ENCODE results near the gene EEF2. TPM values are rescaled to one million over a fixed set of nuclear protein-coding genes. Genes with fewer than 3 reads are reported as not detected.

Gene EEF2
- total RNA-seq, 1 donor from 2014 or later = 2,896 TPM

DNA sequence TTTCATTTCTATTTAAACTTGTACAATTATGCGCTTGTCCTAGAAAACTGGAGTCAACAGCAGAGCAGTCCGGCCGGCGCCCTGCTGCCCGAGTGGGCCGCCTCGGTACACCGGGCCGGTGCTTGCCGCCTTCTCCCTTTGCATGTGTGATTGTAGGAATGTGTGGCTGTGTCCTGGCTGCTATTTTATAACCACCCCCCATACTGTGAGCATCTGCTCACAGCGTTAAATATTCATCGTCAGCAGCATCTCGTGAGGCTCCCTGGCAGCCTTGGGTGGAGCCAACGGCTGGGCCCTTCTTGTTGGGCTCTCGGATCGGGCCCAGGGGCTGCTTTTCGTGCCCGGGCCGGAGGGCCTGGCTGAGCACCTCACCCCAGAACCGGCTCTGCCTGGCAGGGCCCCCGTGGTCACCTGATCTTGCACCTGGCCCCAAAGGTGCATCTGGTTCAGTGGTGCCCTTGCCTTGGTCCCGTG lies 32.9 kb upstream of the EEF2 start:
- Mint-ChIP-seq H3K4me1 (ENCODE audit: unreplicated experiment) (peaks cover 4% of the 10 kb centered on the region), H3K36me3 (ENCODE audit: low read depth, unreplicated experiment) (peaks cover 8% of the 10 kb centered on the region), H3K4me3 (ENCODE audit: unreplicated experiment) (no peak overlapping the region), H3K27ac (ENCODE audit: unreplicated experiment) (no peak overlapping the region), H3K9me3 (ENCODE audit: unreplicated experiment) (no peaks in the 10 kb centered on the region), H3K27me3 (ENCODE audit: unreplicated experiment) (no peaks in the 10 kb centered on the region)
- TF ChIP-seq, protein P1, sequence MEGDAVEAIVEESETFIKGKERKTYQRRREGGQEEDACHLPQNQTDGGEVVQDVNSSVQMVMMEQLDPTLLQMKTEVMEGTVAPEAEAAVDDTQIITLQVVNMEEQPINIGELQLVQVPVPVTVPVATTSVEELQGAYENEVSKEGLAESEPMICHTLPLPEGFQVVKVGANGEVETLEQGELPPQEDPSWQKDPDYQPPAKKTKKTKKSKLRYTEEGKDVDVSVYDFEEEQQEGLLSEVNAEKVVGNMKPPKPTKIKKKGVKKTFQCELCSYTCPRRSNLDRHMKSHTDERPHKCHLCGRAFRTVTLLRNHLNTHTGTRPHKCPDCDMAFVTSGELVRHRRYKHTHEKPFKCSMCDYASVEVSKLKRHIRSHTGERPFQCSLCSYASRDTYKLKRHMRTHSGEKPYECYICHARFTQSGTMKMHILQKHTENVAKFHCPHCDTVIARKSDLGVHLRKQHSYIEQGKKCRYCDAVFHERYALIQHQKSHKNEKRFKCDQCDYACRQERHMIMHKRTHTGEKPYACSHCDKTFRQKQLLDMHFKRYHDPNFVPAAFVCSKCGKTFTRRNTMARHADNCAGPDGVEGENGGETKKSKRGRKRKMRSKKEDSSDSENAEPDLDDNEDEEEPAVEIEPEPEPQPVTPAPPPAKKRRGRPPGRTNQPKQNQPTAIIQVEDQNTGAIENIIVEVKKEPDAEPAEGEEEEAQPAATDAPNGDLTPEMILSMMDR (IDR thresholded peaks at IDR 0.05; ENCODE audit: unreplicated experiment) = no peak
- DNase-seq (ENCODE audit: low spot score) = no peak

DNA sequence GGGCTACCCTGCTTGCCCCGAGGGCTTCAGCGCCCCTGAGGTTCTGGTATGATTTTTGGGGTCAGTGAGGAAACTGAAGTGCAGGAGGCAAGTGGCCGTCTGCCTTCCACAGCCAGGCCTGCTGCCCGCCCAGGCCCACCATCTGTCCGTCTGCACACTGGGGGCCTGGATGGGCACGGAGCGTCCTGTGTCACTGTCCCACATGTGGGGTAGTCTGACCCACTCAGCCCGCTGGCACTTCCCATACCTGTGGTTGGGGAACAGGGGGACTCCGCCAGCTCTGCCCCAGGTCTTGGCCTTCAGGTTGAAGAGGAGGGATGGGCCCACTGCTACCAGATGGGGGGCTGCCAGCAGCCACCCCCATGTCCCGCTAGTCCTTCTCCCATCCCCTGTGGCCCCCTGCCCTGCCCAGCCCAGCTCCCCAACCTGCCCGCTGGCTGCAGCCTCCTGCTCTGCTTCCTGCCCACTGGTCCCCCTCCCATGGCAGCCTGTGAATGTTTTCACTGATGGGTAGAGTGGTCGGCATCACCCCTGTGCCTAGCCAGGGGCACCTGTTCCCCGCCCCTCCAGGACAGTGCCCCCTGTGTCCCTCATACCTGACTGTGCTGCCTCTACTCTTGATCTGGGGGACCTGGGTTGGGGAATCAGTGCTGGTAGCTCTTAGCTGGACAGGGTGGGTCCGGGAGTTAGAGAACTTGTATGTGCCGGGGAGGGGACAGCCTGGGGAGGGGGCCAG lies 31.8 kb upstream of the EEF2 start:
- no peak overlapping the region for H3K27ac Mint-ChIP-seq (ENCODE audit: unreplicated experiment)
- DNase-seq (ENCODE audit: low spot score) = no peak
- H3K4me1 Mint-ChIP-seq (ENCODE audit: unreplicated experiment) = peaks cover 4% of the 10 kb centered on the region
- no peaks in the 10 kb centered on the region for H3K9me3 Mint-ChIP-seq (ENCODE audit: unreplicated experiment)
- H3K4me3 Mint-ChIP-seq (ENCODE audit: unreplicated experiment) = no peak overlapping the region
- H3K27me3 Mint-ChIP-seq (ENCODE audit: unreplicated experiment) = peaks cover 3% of the 10 kb centered on the region
- TF ChIP-seq, protein P1 (IDR thresholded peaks at IDR 0.05; ENCODE audit: unreplicated experiment) = no peak
- peaks cover 7% of the 10 kb centered on the region for H3K36me3 Mint-ChIP-seq (ENCODE audit: low read depth, unreplicated experiment)

DNA sequence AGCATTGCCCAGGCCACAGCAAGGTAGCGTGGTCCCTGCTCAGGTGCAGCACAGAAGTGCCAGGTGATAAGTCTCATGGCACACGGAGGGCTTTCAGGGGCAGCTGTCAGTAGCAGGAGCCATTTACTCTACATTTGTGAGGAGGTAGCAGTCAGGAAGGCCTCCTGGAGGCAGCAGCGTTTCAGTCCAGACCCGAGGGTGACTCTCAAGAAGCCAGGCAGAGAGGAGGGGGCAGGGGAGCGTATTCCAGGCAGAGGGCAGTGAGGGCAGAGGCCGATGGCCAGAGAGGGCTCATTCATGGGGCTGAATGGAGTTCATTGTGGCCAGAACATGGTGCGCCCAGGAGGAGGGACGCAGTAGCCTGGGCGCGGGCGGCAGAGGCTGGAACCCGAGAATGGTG lies 31.2 kb upstream of the EEF2 start:
- no peak overlapping the region for H3K27ac Mint-ChIP-seq (ENCODE audit: unreplicated experiment)
- DNase-seq (ENCODE audit: low spot score) = no peak
- TF ChIP-seq, protein P1 (IDR thresholded peaks at IDR 0.05; ENCODE audit: unreplicated experiment) = no peak
- H3K4me1 Mint-ChIP-seq (ENCODE audit: unreplicated experiment) = peaks cover 3% of the 10 kb centered on the region
- no peak overlapping the region for H3K4me3 Mint-ChIP-seq (ENCODE audit: unreplicated experiment)
- H3K36me3 Mint-ChIP-seq (ENCODE audit: low read depth, unreplicated experiment) = peaks cover 5% of the 10 kb centered on the region
- peaks cover 3% of the 10 kb centered on the region for H3K27me3 Mint-ChIP-seq (ENCODE audit: unreplicated experiment)
- H3K9me3 Mint-ChIP-seq (ENCODE audit: unreplicated experiment) = no peaks in the 10 kb centered on the region

DNA sequence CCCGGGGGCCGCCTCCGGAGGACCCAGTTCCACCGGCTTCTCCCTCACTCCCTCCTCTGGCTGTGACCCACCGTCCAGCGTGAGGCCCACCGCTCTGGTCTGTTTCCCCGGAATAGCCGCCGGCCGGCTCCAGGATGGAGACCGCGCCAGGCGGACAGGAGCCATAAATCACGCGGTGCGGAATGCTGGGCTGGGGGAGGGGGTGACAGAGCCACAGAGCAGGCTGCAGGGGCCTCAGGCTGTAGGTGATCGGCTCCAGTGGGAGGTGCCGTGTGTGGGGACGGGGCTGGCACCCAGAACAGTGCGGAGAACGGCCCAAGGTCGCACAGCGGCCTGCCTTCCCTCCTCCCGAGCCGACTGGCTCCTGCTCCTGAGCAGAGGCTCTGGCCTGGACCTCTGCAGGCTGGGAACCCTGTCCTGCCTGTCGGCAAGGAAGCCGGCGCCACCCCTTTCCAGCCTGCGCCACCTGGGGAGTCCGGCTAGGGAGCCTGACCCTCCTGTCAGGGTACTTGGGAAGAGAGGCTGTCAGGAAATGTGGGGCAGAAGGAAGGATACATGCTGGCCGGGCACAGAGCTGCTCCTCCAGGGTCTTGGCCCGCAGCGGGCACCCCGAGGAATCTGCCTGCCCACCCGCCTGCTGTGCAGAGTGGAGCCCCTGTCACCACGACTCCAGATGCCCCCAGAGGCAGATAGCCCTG lies 30.6 kb upstream of the EEF2 start:
- TF ChIP-seq, protein P1 (IDR thresholded peaks at IDR 0.05; ENCODE audit: unreplicated experiment) = no peak
- Mint-ChIP-seq H3K4me3 (ENCODE audit: unreplicated experiment) (no peak overlapping the region), H3K4me1 (ENCODE audit: unreplicated experiment) (peaks cover 6% of the 10 kb centered on the region), H3K27me3 (ENCODE audit: unreplicated experiment) (peaks cover 3% of the 10 kb centered on the region), H3K9me3 (ENCODE audit: unreplicated experiment) (no peaks in the 10 kb centered on the region), H3K27ac (ENCODE audit: unreplicated experiment) (no peak overlapping the region), H3K36me3 (ENCODE audit: low read depth, unreplicated experiment) (peaks cover 5% of the 10 kb centered on the region)
- no peak for DNase-seq (ENCODE audit: low spot score)

All from endothelial cell (in vitro differentiated cells).